ENCODE results near the gene IPO4.

The IPO4 gene

DNA sequence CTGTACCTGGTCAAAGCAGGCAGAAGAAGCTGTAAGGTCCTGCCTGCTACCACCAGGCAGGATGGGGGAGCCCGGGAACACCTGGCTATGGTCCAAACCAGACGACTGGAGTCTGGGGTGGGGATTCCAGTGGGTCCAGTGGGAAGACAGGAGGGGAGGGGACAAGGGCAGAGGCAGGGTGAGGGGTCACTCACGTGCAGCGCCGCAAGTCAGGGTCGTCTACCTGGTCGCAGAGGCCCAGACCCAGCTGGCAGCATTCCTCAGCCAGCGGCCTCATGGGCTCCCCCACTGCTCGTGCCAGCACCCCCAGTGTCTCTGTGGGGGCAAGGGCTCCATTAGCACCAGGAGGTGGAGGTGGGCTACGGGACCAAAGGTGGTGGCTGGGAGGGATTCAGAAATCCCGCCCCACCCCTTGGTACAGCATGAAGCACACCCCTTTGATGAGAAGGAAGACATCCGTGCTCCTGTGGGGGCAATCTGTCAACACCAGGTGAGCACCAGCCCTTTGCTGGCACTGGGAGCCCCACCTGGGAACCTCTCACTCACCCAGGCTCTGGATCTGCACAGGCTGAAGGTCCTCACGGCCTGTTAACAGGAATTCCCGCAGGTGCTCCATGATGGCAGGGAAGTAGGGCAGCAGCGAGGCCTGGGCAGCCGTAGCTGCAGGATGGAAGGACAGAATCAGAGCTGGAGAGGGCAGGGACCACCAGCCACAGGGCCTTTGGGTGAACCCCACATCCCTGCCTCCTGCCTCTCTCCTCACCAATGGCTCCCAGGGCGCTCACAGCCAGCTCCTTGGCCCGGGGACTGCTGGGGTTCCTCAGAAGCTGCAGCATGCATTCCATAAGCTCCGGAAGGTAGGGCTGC, 4.3 kb downstream of the IPO4 start:
- Histone ChIP-seq H3K36me3 (ENCODE audit: control insufficient read depth in 2 of 2, insufficient read depth in 1 of 2, low read length in 2 of 2) (peaks cover 0 to 85% of the 10 kb centered on the region in 2 experiments; a peak in 2 of 3 replicates), H3K9me3 (ENCODE audit: control insufficient read depth, insufficient read depth, low read depth, low read length) (no peaks in the 10 kb centered on the region), H3K4me1 (ENCODE audit: control insufficient read depth, insufficient read depth, low read length) (peaks cover 7% of the 10 kb centered on the region; the same call in 1 of the 2 replicates), H3K4me3 (ENCODE audit: low read depth, low read length) (no peak overlapping the region), H3K27ac (ENCODE audit: extremely low read depth, low read depth, low read length) (no peak overlapping the region)
- POLR2A ChIA-PET = no interaction called here
- TF ChIP-seq ZNF112 (tag by site-specific recombination; IDR thresholded peaks at IDR 0.05) = no peak
- TF ChIP-seq ZNF530 (tag by site-specific recombination; IDR thresholded peaks at IDR 0.05; ENCODE audit: low read depth) = no peak
- no peak for TF ChIP-seq WT1 (tag by site-specific recombination; IDR thresholded peaks at IDR 0.05)
- no peak for TF ChIP-seq YY1 (tag by site-specific recombination; IDR thresholded peaks at IDR 0.05)
- no peak for TF ChIP-seq ZNF449 (tag by site-specific recombination; IDR thresholded peaks at IDR 0.05)
- TF ChIP-seq ZNF623 (tag by site-specific recombination; IDR thresholded peaks at IDR 0.05) = no peak
- TF ChIP-seq ZNF621 (tag by site-specific recombination; IDR thresholded peaks at IDR 0.05) = no peak
- TF ChIP-seq GLI2 (tag by site-specific recombination; IDR thresholded peaks at IDR 0.05; ENCODE audit: borderline replicate concordance, low read depth) = no peak
- no peak for TF ChIP-seq ZNF580 (tag by site-specific recombination; IDR thresholded peaks at IDR 0.05)
- TF ChIP-seq ZNF221 (tag by site-specific recombination; IDR thresholded peaks at IDR 0.05; ENCODE audit: borderline replicate concordance) = no peak
- CTCF ChIA-PET = interaction anchor here (2.2 kb wide), 1 partner anchor 23 kb away, joined by 8 read pairs; the partner anchor contains the start of gene IRF9

DNA sequence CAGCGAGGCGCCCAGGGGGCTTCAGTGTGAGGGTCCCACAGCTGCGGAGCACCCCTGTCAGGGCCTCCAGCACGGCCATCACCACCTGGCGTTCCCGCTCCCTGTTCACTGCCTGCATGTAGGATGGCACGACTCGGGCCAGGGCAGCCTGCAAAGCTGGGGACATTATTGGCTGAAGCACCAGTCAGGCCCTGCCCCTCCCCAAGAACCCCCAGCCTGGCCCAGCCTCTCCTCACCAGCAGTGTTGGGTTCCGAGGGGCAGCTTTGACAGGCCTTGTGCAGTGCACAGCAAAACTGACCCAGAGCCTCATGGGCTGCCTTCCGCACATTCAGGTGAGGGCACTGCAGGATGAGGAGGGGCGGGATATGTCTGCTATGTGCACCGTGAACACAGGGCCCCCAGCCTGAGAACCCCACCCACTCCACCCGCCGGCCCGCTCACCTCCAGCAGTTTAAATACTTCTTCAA, 5.6 kb downstream of the IPO4 start:
- Histone ChIP-seq H3K4me3 (ENCODE audit: low read depth, low read length) (no peak overlapping the region), H3K36me3 (ENCODE audit: control insufficient read depth in 2 of 2, insufficient read depth in 1 of 2, low read length in 2 of 2) (peaks cover 0 to 97% of the 10 kb centered on the region in 2 experiments; a peak in 2 of 3 replicates), H3K27ac (ENCODE audit: extremely low read depth, low read depth, low read length) (no peak overlapping the region), H3K4me1 (ENCODE audit: control insufficient read depth, insufficient read depth, low read length) (peaks cover 5% of the 10 kb centered on the region; the same call in 1 of the 2 replicates), H3K9me3 (ENCODE audit: control insufficient read depth, insufficient read depth, low read depth, low read length) (no peaks in the 10 kb centered on the region)
- TF ChIP-seq ZNF114 (tag by site-specific recombination; IDR thresholded peaks at IDR 0.05) (no peak), ZNF274 (IDR thresholded peaks at IDR 0.05; ENCODE audit: low read length) (no peak), ZNF274 (tag by site-specific recombination; IDR thresholded peaks at IDR 0.05; ENCODE audit: borderline replicate concordance) (no peak), ZNF585B (tag by site-specific recombination; IDR thresholded peaks at IDR 0.05) (no peak), ZNF223 (tag by site-specific recombination; IDR thresholded peaks at IDR 0.05) (no peak), ZNF404 (tag by site-specific recombination; IDR thresholded peaks at IDR 0.05) (no peak), ZNF266 (tag by site-specific recombination; IDR thresholded peaks at IDR 0.05; ENCODE audit: low read depth) (no peak), ZNF221 (tag by site-specific recombination; IDR thresholded peaks at IDR 0.05; ENCODE audit: borderline replicate concordance) (no peak), ZNF391 (tag by site-specific recombination; IDR thresholded peaks at IDR 0.05; ENCODE audit: borderline replicate concordance, low read depth) (no peak), GLIS1 (tag by site-specific recombination; IDR thresholded peaks at IDR 0.05) (no peak), ZNF530 (tag by site-specific recombination; IDR thresholded peaks at IDR 0.05; ENCODE audit: low read depth) (no peak), YY1 (tag by site-specific recombination; IDR thresholded peaks at IDR 0.05) (no peak)
- TF ChIP-seq, protein P1, sequence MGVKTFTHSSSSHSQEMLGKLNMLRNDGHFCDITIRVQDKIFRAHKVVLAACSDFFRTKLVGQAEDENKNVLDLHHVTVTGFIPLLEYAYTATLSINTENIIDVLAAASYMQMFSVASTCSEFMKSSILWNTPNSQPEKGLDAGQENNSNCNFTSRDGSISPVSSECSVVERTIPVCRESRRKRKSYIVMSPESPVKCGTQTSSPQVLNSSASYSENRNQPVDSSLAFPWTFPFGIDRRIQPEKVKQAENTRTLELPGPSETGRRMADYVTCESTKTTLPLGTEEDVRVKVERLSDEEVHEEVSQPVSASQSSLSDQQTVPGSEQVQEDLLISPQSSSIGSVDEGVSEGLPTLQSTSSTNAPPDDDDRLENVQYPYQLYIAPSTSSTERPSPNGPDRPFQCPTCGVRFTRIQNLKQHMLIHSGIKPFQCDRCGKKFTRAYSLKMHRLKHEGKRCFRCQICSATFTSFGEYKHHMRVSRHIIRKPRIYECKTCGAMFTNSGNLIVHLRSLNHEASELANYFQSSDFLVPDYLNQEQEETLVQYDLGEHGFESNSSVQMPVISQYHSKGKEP (tag by site-specific recombination; IDR thresholded peaks at IDR 0.05) = no peak
- ChIA-PET POLR2A (no interaction called here), CTCF (no interaction called here)
